Nephron progenitor cell (in vitro differentiated cells): ENCODE measurements around the gene RCN1.

Experiments used
- DNase-seq: peaks from one replicate; pipeline ENCODE4 v3.0.0; 2021
- H3K27ac Mint-ChIP-seq: 2 replicates; pipeline ENCODE4 v1.8.0; 2021; ENCODE audit warnings: mild to moderate bottlenecking, moderate library complexity, mixed read lengths
- H3K27me3 Mint-ChIP-seq: 2 replicates; pipeline ENCODE4 v1.8.0; 2021; ENCODE audit warnings: mild to moderate bottlenecking, low read depth, mixed read lengths; ENCODE audit not compliant: poor library complexity
- H3K36me3 Mint-ChIP-seq: 2 replicates; pipeline ENCODE4 v1.8.0; 2021; ENCODE audit warnings: low read depth, mixed read lengths
- H3K4me1 Mint-ChIP-seq: 2 replicates; pipeline ENCODE4 v1.8.0; 2021; ENCODE audit warnings: mixed read lengths
- H3K4me3 Mint-ChIP-seq: 2 replicates; pipeline ENCODE4 v1.8.0; 2021; ENCODE audit warnings: mild to moderate bottlenecking, moderate library complexity, mixed read lengths
- H3K9me3 Mint-ChIP-seq: 2 replicates; pipeline ENCODE4 v1.8.0; 2021; ENCODE audit warnings: mild to moderate bottlenecking, moderate library complexity, mixed read lengths
- CTCF ChIP-seq: fragments of 200-600 bp; sonication (generic); IDR thresholded peaks from 2 replicates; pipeline ENCODE4 v1.5.0; 2021; ENCODE audit warnings: antibody characterized with exemption

RCN1 gene

DNA sequence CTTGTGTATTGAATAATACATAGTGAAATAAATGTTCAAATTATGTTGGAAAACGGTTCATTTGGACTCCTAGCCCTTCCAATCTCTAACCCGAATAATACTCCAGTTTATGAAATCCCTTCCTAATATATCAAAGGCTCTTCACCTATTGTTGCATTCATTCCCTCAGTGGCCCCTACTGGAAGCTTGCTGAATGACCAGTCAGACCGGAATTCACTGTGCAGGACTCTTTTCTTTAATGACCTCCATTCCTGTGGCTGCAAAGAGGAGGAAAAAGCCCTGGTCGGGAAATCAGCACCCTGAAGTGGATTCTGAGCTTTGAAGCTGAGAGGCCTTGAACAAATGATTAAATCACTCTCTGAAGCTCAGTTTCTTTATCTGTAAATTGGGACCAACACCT, 19.1 kb upstream of the RCN1 start:
- Mint-ChIP-seq H3K4me3 (no peak overlapping the region), H3K9me3 (no peaks in the 10 kb centered on the region), H3K36me3 (no peaks in the 10 kb centered on the region), H3K4me1 (peaks cover 35% of the 10 kb centered on the region), H3K27ac (no peak overlapping the region), H3K27me3 (peaks cover 22% of the 10 kb centered on the region)
- DNase-seq = no peak
- TF ChIP-seq CTCF = peak; percentile 42

GRCh38 chr11:32072872-32073643, 17.8 kb upstream of the RCN1 start:
- DNase-seq = peak; percentile 56
- Mint-ChIP-seq H3K4me1 (peaks cover 35% of the 10 kb centered on the region), H3K27ac (no peak overlapping the region), H3K4me3 (no peak overlapping the region), H3K36me3 (no peaks in the 10 kb centered on the region), H3K27me3 (peaks cover 26% of the 10 kb centered on the region), H3K9me3 (no peaks in the 10 kb centered on the region)
- TF ChIP-seq CTCF = no peak

- H3K4me1 Mint-ChIP-seq = peaks cover 35% of the 10 kb centered on the region
- DNase-seq = no peak
- TF ChIP-seq CTCF = no peak
- no peaks in the 10 kb centered on the region for H3K36me3 Mint-ChIP-seq
- peaks cover 21% of the 10 kb centered on the region for H3K27me3 Mint-ChIP-seq
- H3K27ac Mint-ChIP-seq = no peak overlapping the region
- no peaks in the 10 kb centered on the region for H3K9me3 Mint-ChIP-seq
- no peak overlapping the region for H3K4me3 Mint-ChIP-seq
Observed at GRCh38 chr11:32073644-32074026, 17.2 kb upstream of the RCN1 start.

- Mint-ChIP-seq H3K9me3 (peaks cover 8% of the 10 kb centered on the region), H3K36me3 (peaks cover 8% of the 10 kb centered on the region), H3K4me3 (peak overlapping the region; percentile 5), H3K27ac (peak overlapping the region; percentile 74), H3K27me3 (peaks cover 27% of the 10 kb centered on the region), H3K4me1 (peaks cover 50% of the 10 kb centered on the region)
- no peak for TF ChIP-seq CTCF
- no peak for DNase-seq
Observed at GRCh38 chr11:32079553-32079952, 11.3 kb upstream of the RCN1 start.

- Mint-ChIP-seq H3K9me3 (peaks cover 8% of the 10 kb centered on the region), H3K4me1 (peaks cover 50% of the 10 kb centered on the region), H3K36me3 (peaks cover 8% of the 10 kb centered on the region), H3K27ac (peak overlapping the region; percentile 78), H3K4me3 (no peak overlapping the region), H3K27me3 (peaks cover 34% of the 10 kb centered on the region)
- TF ChIP-seq CTCF = no peak
- no peak for DNase-seq
Observed at GRCh38 chr11:32080361-32080980, 10.4 kb upstream of the RCN1 start.
